Astrocyte of the cerebellum (primary cell): ENCODE results near the gene RBMS3.

Experiments
- DNase-seq: peaks from one replicate; pipeline ENCODE4 v3.0.0-alpha.2; 2011; ENCODE audit warnings: low read depth
- H3K4me3 ChIP-seq: 2 replicates; pipeline ENCODE4 v1.5.1; 2011; ENCODE audit warnings: mild to moderate bottlenecking, low read depth, low read length, moderate library complexity
- in situ Hi-C: cut with HindIII; loops from 2 replicates; pipeline ENCODE4 v1.10.0; 2017; ENCODE audit warnings: low sequenced_read_pairs
- TF ChIP-seq, protein P1 (sequence below): IDR thresholded peaks from 2 replicates; pipeline ENCODE4 v1.5.1; 2012; ENCODE audit warnings: low read length, low read depth, moderate library complexity, mild to moderate bottlenecking; ENCODE audit errors: missing control alignments

RBMS3 gene

DNA sequence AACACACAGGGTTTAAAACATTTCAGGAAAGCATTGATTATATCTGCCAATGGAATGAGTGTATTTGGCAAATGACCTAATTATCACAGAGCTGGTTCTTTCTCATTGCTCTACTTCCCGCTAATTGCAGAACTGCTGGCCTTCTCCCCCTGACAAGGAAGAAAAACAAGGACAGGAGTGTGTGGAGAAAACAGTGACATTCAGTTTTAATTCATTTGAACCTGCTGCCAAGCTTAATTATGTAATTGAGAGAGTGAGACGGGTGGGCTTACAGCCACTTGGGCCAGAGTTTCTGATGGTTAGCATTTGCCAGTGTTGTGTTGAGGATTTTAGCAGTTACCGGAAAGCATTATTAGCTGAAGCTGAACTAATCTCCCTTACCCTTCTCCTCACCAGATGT lies 301.4 kb downstream of the RBMS3 start:
- no peak overlapping the region for H3K4me3 ChIP-seq
- no peak for DNase-seq
- TF ChIP-seq, protein P1, sequence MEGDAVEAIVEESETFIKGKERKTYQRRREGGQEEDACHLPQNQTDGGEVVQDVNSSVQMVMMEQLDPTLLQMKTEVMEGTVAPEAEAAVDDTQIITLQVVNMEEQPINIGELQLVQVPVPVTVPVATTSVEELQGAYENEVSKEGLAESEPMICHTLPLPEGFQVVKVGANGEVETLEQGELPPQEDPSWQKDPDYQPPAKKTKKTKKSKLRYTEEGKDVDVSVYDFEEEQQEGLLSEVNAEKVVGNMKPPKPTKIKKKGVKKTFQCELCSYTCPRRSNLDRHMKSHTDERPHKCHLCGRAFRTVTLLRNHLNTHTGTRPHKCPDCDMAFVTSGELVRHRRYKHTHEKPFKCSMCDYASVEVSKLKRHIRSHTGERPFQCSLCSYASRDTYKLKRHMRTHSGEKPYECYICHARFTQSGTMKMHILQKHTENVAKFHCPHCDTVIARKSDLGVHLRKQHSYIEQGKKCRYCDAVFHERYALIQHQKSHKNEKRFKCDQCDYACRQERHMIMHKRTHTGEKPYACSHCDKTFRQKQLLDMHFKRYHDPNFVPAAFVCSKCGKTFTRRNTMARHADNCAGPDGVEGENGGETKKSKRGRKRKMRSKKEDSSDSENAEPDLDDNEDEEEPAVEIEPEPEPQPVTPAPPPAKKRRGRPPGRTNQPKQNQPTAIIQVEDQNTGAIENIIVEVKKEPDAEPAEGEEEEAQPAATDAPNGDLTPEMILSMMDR: no peak
- in situ Hi-C loops: no loop called here

DNA sequence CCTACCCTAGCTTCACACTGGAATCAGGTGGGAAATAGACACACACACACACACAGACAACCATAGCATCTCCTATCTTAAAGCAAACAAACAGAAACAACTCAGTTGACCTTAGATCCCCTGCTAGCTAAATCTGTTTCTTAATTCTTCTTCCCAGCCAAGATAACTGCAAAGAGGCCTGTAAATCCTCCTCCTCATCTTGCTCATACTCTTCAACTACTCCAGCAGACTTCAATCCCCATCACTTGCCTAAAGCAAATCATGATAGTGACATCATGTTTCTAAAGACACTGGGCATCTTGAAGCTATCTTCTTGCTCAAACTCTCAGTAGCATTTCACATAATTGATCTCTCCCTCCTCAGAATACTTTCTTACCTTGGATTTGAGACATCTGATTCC lies 303.0 kb downstream of the RBMS3 start:
- TF ChIP-seq, protein P1: no peak
- no peak overlapping the region for H3K4me3 ChIP-seq
- in situ Hi-C loops: no loop called here
- no peak for DNase-seq

DNA sequence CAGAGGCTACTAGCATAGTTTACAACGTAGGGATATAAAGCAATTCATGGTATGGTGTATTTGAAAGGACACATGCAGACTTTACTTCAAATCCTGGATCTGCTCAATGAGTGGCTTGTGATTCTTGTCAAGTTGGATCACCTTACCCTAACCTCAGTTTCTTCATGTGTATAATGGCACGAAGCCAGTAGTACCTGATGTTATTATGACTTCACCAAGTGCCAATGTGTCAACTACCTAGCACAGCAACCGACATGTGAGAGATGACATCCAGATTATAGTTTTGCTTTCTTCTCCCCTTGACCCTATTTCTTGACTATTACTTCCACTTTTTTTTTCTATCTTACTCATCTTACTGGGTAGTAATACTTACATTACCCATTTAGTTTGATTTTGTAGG lies 304.5 kb downstream of the RBMS3 start:
- in situ Hi-C loops: no loop called here
- DNase-seq: no peak
- no peak overlapping the region for H3K4me3 ChIP-seq
- TF ChIP-seq, protein P1: no peak

DNA sequence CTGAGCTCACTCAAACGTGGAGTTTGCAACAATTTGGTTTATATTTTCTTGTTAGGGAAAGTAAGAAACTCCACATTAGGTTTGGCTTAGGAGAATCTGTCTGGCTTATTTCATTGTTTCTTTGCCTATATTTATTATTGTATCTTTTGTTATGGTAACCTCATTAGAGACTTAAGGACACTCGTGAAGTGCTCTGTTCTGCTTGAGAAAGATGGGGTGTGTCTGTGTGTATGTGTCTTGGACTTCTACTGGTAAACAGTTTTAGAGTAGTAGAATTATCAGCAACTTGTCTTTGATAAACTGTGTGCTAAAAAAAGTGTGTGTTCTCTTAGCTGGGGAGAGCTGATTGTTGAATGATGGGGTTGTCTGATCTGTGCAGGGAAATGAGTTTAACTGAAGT lies 306.5 kb downstream of the RBMS3 start:
- no peak for DNase-seq
- H3K4me3 ChIP-seq: no peak overlapping the region
- in situ Hi-C loops: no loop called here
- TF ChIP-seq, protein P1: no peak

DNA sequence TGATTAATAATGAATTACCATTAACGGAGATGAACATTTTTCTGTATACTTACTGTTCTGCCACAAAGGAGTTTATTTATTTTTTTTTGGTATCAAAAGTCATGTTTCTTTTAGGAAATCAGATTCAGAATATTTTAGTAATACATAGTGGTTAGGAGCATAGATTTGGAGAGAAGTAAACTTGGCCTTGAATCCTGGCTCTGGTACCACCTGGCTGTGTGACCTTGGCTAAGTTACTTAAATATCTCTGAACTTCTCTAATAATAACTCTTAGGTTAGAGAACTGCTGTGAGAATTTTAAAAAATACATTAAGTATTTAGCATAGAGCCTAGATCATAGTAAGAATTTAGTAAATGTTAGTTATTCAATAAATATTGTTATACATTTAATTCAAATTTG lies 309.1 kb downstream of the RBMS3 start:
- TF ChIP-seq, protein P1: no peak
- in situ Hi-C loops: no loop called here
- no peak overlapping the region for H3K4me3 ChIP-seq
- DNase-seq: no peak

DNA sequence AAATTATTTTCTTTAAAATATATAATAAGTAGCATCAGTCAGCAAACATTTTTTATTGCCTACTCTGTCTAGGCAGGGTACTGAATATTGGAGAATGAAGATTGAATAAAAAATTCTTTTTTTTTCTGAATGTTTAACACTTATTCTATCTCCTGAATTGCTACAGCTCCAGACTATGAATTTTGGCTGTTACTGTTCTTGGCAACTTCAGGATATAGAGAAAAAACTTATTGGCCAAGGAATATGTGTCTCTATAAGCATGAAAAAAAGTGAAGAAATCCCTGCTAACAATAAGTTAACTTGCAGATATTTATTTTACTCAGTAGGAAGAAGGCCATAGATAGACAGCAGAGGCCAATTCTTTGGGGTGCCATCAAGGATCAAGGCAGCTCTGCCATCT lies 309.6 kb downstream of the RBMS3 start:
- no peak overlapping the region for H3K4me3 ChIP-seq
- in situ Hi-C loops: no loop called here
- DNase-seq: no peak
- TF ChIP-seq, protein P1: no peak

DNA sequence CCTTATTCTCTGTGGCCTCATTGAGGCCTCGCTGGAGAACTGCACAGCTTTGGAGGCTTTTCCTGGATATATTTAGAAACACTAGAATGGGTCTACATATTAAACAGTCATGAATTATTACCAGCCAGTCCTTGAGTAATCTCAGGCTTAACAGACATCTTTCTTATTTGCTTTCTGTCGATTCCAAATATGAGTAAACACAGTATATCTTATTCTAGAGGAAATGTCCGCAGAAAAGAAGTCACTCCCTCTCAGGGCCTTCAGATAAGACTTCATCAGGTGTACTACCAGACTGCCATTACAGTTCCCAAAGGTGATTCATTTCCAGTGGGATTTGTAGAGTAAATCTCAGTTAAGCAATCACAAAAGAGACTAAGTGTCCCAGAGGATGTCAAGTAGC lies 310.7 kb downstream of the RBMS3 start:
- H3K4me3 ChIP-seq: no peak overlapping the region
- no peak for DNase-seq
- TF ChIP-seq, protein P1: no peak
- in situ Hi-C loops: no loop called here
